ENCODE measurements around the gene RNF151. TPM values are rescaled to one million over a fixed set of nuclear protein-coding genes. Genes with fewer than 3 reads are reported as not detected.

The RNF151 gene
- total RNA-seq, 3 donors from 2014 or later, result not detected

DNA sequence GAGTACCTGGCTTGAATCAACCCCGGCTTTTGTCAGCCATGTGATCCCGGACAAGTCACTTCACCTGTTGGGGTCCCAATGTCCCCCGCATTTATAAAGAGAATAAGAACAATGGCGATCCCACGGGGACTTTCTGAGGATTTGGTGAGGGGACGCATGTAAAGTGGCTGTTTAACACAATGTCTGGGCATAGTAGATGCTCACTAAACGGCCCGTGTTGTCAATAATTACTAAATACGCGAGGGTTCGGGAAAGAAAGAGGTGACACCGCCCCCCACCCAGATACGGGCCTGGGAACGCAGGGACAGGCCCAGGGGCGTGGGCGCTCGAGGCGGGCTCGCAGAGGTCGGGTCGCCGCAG is 24.9 kb downstream of the RNF151 start:
- TF ChIP-seq, protein P1, sequence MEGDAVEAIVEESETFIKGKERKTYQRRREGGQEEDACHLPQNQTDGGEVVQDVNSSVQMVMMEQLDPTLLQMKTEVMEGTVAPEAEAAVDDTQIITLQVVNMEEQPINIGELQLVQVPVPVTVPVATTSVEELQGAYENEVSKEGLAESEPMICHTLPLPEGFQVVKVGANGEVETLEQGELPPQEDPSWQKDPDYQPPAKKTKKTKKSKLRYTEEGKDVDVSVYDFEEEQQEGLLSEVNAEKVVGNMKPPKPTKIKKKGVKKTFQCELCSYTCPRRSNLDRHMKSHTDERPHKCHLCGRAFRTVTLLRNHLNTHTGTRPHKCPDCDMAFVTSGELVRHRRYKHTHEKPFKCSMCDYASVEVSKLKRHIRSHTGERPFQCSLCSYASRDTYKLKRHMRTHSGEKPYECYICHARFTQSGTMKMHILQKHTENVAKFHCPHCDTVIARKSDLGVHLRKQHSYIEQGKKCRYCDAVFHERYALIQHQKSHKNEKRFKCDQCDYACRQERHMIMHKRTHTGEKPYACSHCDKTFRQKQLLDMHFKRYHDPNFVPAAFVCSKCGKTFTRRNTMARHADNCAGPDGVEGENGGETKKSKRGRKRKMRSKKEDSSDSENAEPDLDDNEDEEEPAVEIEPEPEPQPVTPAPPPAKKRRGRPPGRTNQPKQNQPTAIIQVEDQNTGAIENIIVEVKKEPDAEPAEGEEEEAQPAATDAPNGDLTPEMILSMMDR (IDR thresholded peaks at IDR 0.05), result no peak
- Histone ChIP-seq H3K4me1 (ENCODE audit: low read depth) (peaks cover 24% of the 10 kb centered on the region), H3K4me3 (no peak overlapping the region), H3K9me3 (no peaks in the 10 kb centered on the region), H3K36me3 (ENCODE audit: low read depth) (no peaks in the 10 kb centered on the region)
- intact Hi-C loops (cut with DNase I, micrococcal nuclease), result no loop called here
- peak in 1 of 3 donors; percentile 27 for DNase-seq
- no peak for ATAC-seq

DNA sequence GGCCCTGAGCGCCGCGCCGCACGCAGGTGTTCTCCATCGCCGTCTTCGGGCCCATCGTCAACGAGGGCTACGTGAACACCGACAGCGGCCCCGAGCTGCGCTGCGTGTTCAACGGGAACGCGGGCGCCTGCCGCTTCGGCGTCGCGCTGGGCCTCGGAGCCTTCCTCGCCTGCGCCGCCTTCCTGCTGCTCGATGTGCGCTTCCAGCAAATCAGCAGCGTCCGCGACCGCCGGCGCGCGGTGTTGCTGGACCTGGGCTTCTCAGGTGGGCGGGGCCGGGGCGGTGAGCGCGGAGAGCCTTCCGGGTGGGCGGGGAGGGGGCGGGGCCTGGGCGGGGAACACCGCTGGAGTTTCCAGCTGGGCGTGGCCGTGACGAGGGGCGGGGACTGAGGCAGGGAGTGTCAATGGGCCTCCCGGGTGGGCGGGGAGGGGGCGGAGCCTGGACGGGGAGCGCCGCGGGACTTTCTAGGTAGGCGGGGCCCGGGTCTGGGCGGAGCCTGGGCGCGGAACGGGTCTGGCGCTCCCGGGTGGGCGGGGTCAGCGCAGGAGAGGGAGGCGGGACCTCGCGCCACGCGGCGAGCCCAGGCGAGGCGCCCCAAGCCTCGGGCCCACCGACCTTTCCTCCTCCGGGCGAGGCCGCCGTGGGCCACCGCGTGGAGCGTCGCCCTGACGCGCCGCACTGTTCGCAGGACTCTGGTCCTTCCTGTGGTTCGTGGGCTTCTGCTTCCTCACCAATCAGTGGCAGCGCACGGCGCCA is 25.5 kb downstream of the RNF151 start:
- Histone ChIP-seq H3K36me3 (ENCODE audit: low read depth) (no peaks in the 10 kb centered on the region), H3K4me3 (no peak overlapping the region), H3K4me1 (ENCODE audit: low read depth) (peaks cover 28% of the 10 kb centered on the region), H3K9me3 (no peaks in the 10 kb centered on the region)
- ATAC-seq, result peak; percentile 84
- peak; percentile 97 to 98 (median 98) for DNase-seq
- intact Hi-C loops (cut with DNase I, micrococcal nuclease), result no loop called here
- TF ChIP-seq, protein P1 (IDR thresholded peaks at IDR 0.05), result no peak

DNA sequence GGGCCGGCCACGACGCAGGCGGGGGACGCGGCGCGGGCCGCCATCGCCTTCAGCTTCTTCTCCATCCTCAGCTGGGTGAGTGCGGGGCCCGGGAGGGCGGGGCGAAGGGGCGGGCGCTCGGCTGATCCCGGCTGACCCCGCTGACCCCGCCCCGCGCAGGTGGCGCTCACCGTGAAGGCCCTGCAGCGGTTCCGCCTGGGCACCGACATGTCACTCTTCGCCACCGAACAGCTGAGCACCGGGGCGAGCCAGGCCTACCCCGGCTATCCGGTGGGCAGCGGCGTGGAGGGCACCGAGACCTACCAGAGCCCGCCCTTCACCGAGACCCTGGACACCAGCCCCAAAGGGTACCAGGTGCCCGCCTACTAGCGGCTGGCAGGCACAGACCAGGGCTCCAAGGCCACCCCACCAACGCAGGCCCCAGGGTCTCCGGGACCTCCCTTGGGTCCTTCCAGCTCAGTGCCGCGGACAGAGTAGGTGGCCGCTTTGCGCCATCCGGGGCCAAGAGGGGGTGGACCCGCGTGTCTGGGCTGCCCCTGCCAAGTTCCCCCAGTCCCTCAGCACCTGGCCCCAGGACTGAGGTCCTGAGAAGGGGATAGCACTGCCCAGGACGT is 26.2 kb downstream of the RNF151 start:
- DNase-seq (peak in 1 of 3 donors; percentile 82), ATAC-seq (no peak)
- intact Hi-C loops (cut with DNase I, micrococcal nuclease), result no loop called here
- TF ChIP-seq, protein P1 (IDR thresholded peaks at IDR 0.05), result no peak
- Histone ChIP-seq H3K4me1 (ENCODE audit: low read depth) (peaks cover 28% of the 10 kb centered on the region), H3K9me3 (no peaks in the 10 kb centered on the region), H3K36me3 (ENCODE audit: low read depth) (no peaks in the 10 kb centered on the region), H3K4me3 (no peak overlapping the region)

DNA sequence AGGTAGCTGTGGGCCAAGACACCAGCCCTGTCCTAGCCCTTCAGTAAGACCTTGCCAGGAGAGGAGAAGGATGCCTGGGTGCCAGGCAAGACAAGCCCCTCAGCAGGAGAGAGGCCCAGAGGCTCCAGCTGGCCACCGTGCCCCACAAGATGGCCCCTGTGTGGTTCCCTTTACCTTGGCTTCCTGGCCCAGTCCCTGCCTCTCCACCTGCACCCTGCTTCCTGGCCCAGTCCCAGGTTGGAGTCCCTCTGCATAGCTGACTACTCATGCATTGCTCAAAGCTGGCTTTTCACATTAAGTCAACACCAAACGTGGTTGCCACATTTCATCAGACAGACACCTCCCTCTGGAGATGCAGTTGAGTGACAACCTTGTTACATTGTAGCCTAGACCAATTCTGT is 27.1 kb downstream of the RNF151 start:
- DNase-seq (no peak), ATAC-seq (no peak)
- Histone ChIP-seq H3K36me3 (ENCODE audit: low read depth) (no peaks in the 10 kb centered on the region), H3K4me1 (ENCODE audit: low read depth) (peaks cover 28% of the 10 kb centered on the region), H3K4me3 (no peak overlapping the region), H3K9me3 (no peaks in the 10 kb centered on the region)
- TF ChIP-seq, protein P1 (IDR thresholded peaks at IDR 0.05), result no peak
- intact Hi-C loops (cut with DNase I, micrococcal nuclease), result no loop called here

- ATAC-seq (no peak), DNase-seq (peak in 1 of 3 donors; percentile 33)
- Histone ChIP-seq H3K36me3 (ENCODE audit: low read depth) (peaks cover 17% of the 10 kb centered on the region), H3K4me3 (no peak overlapping the region), H3K4me1 (ENCODE audit: low read depth) (peaks cover 4% of the 10 kb centered on the region), H3K9me3 (no peaks in the 10 kb centered on the region)
- intact Hi-C loops (cut with DNase I, micrococcal nuclease), result no loop called here
- TF ChIP-seq, protein P1 (IDR thresholded peaks at IDR 0.05), result no peak
These were observed 31.1 kb downstream of the RNF151 start for GRCh38 chr16:1997494-1998359.

Measured in mucosa of descending colon (tissue), 3 donors.